Measurements from ENCODE around the gene SPEM2.
A peak's percentile ranks its signal among the peaks of the same experiment; 100 is the strongest.

Gene SPEM2

GRCh38 chr17:7403977-7404736 lies 21.3 kb upstream of the SPEM2 start, which contains the start of gene TMEM256:
TSS of gene TMEM256 (minus strand) at chr17:7404097. CDS start at chr17:7404084, 13 bp downstream.
- DNase-seq = peak; percentile 82 to 85

- peak; percentile 25 to 55 for DNase-seq
Observed at GRCh38 chr17:7404737-7405349, 20.6 kb upstream of the SPEM2 start.

- DNase-seq = no peak
Observed at GRCh38 chr17:7405350-7406234, 19.8 kb upstream of the SPEM2 start.

DNA sequence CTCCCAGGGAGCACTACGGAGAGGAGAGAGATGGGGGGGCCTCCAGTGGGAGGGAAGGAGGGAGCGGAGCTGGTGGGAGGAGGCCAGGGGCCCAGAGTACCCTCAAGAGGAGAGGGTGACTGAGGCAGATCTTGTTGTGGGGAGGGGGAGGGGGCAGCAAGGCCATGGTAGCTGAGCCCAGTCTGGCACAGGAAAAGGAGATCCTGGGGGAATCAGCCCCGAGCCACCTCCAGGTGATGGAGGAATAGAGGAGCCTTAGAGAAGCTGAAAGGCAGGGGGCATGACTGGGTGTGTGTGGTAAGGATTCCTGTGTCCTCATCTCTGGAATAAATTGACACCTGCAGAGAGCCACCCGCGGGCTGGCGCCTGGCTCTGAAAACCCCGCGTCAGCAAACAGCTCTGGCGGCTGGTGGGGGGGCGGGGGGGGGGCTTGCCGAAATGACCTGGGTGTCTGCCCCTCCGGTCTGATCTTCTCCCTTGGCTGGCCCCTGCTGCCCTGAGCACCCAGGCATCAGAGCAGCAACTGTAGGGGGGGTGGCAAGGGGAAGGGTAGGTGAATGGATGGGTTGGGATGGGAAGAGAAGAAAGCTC lies 19.1 kb upstream of the SPEM2 start:
- DNase-seq = no peak

- no peak for DNase-seq
Observed at GRCh38 chr17:7407082-7407481, 18.3 kb upstream of the SPEM2 start.

- DNase-seq = no peak
Observed at GRCh38 chr17:7407485-7408251, 17.7 kb upstream of the SPEM2 start, which contains the start of gene NLGN2. TSS of gene NLGN2 (plus strand) at chr17:7407845. CDS start at chr17:7408256, 411 bp downstream.

DNA sequence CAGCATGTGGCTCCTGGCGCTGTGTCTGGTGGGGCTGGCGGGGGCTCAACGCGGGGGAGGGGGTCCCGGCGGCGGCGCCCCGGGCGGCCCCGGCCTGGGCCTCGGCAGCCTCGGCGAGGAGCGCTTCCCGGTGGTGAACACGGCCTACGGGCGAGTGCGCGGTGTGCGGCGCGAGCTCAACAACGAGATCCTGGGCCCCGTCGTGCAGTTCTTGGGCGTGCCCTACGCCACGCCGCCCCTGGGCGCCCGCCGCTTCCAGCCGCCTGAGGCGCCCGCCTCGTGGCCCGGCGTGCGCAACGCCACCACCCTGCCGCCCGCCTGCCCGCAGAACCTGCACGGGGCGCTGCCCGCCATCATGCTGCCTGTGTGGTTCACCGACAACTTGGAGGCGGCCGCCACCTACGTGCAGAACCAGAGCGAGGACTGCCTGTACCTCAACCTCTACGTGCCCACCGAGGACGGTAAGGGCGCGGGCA lies 17.1 kb upstream of the SPEM2 start:
- no peak for DNase-seq

DNA sequence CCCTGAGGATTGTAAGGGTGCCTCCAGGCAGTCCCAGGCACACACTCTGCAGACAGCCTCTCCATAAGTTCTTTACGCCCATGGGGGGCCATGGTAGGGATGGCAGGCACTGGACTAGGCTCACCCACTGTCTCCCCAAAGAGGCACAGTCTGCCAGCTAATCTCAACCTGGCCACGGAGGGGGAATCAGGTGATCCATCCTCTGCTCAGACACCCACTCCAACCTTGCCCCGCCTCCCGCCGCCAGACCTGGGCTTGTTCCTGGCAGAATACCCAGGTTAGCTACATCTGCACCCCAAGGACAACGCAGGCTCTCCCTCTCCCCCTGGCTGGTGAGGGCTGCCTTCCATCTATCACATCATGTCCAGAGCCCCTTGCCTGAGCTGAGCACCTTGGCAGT lies 16.6 kb upstream of the SPEM2 start:
- no peak for DNase-seq

- DNase-seq = no peak
Observed at GRCh38 chr17:7409716-7410115, 15.7 kb upstream of the SPEM2 start.

- DNase-seq = no peak
Observed at GRCh38 chr17:7410634-7411426, 14.6 kb upstream of the SPEM2 start.

- DNase-seq = no peak
Observed at GRCh38 chr17:7411427-7411750, 14.0 kb upstream of the SPEM2 start.

- DNase-seq = no peak
Observed at GRCh38 chr17:7413346-7413985, 11.9 kb upstream of the SPEM2 start.

GRCh38 chr17:7414837-7415236 lies 10.6 kb upstream of the SPEM2 start:
- no peak for DNase-seq

GRCh38 chr17:7415784-7416183 lies 9.6 kb upstream of the SPEM2 start:
- no peak for DNase-seq

DNA sequence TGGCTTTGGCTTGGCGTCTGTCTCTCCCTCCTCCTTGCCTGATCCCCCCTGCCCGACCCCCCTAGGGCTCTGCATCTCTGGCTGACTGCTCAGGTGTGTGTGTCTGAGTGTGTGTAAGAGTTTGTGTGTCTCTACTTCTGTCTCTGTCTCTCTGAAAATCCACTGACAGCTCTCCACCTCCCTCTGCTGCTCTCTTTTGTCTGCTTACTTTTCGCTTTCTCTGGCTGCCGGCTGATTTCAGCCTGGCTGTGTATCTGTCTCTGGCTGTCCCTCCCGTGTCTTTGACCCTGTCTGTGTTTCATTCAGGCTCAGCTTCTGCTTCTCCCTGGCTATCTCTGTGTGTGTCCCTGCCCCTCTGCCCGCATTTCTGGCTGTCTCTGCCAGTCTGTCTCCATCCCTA lies 9.1 kb upstream of the SPEM2 start:
- no peak for DNase-seq

DNA sequence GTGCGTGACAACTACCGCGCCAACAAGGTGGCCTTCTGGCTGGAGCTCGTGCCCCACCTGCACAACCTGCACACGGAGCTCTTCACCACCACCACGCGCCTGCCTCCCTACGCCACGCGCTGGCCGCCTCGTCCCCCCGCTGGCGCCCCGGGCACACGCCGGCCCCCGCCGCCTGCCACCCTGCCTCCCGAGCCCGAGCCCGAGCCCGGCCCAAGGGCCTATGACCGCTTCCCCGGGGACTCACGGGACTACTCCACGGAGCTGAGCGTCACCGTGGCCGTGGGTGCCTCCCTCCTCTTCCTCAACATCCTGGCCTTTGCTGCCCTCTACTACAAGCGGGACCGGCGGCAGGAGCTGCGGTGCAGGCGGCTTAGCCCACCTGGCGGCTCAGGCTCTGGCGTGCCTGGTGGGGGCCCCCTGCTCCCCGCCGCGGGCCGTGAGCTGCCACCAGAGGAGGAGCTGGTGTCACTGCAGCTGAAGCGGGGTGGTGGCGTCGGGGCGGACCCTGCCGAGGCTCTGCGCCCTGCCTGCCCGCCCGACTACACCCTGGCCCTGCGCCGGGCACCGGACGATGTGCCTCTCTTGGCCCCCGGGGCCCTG lies 8.3 kb upstream of the SPEM2 start:
- no peak for DNase-seq

DNA sequence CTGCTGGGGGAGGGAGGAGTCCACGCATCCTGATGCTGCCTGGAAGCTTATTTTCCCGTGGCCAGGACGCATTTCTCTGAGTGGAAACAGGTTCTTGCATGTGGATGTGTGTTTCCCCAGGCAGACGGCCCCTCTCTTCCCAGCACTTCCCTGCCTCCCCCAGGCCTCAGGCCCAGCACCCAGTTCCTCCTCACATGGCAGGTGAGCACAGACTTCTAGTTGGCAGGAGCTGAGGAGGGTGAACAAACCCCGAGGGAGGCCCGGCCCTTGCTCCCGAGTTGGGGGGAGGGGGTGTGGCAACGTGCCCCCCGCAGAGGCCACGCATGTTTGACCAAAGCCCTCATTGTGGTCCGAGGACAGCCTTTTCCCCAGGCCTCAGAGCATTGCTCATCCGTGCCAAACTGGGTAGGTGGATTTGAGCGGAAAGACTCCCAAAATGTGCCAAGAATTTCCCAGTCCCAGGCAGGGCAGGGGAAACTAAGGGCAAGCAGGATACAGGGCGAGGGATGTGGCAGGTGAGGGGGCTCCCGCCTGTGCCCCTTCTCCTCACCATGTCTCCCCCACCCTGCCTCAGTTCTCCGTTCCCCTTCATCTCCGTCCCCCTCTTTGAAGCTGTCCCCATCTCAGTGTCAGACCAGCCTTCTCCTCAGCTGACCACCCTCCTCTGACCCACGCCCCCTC lies 6.8 kb upstream of the SPEM2 start:
- no peak for DNase-seq

- DNase-seq = no peak
Observed at GRCh38 chr17:7419819-7420610, 5.4 kb upstream of the SPEM2 start, which contains the start of gene SPEM1. TSS of gene SPEM1 (plus strand) at chr17:7420324. CDS start at chr17:7420385, 61 bp downstream.

DNA sequence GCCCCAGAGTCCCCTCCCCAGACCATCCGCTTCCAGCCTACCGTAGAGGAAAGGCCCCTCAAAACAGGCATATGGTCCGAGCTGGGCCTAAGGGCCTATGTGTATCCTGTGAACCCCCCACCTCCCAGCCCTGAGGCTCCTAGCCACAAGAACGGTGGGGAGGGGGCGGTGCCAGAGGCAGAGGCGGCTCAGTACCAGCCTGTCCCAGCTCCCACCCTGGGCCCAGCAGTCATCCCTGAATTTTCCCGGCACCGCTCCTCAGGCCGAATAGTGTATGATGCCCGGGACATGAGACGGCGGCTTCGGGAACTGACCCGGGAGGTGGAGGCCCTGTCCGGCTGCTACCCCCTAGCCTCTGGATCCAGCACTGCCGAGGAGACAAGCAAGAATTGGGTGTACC lies 4.2 kb upstream of the SPEM2 start:
- DNase-seq = no peak
